Astrocyte (in vitro differentiated cells and primary cell): ENCODE results near the gene CMTR1. TPM values are rescaled to one million over a fixed set of nuclear protein-coding genes. Genes with fewer than 3 reads are reported as not detected.

Experiments used
- DNase-seq: peaks from one replicate; pipeline ENCODE4 v3.0.0-alpha.2; 2010; ENCODE audit warnings: low read depth
- FAIRE-seq: peaks from 2 replicates; lab custom pipeline; 2011; peaks lifted over from hg19 to GRCh38; lab: Jason Lieb, UNC
- H2AFZ ChIP-seq: 2 replicates; pipeline ENCODE4 v1.6.0; 2012; ENCODE audit warnings: low read depth, low read length, inconsistent platforms
- H3K27ac ChIP-seq: 2 replicates; pipeline ENCODE4 v1.5.1; 2011; ENCODE audit warnings: low read depth, low read length, inconsistent platforms
- H3K27me3 ChIP-seq: 2 replicates; pipeline ENCODE4 v1.6.0; 2011; ENCODE audit warnings: low read length, inconsistent platforms; ENCODE audit not compliant: insufficient read depth
- H3K36me3 ChIP-seq: 2 replicates; pipeline ENCODE4 v1.5.1; 2011; ENCODE audit warnings: low read length, inconsistent platforms; ENCODE audit not compliant: insufficient read depth
- H3K4me1 ChIP-seq: 2 replicates; pipeline ENCODE4 v1.5.1; 2011; ENCODE audit warnings: low read length, inconsistent platforms; ENCODE audit not compliant: insufficient read depth
- H3K4me2 ChIP-seq: 2 replicates; pipeline ENCODE4 v1.6.0; 2012; ENCODE audit warnings: low read length, inconsistent platforms
- H3K4me3 ChIP-seq: 2 replicates; pipeline ENCODE4 v1.5.1; 2011; ENCODE audit warnings: low read depth, mild to moderate bottlenecking, low read length, inconsistent platforms; ENCODE audit not compliant: insufficient read depth
- H3K79me2 ChIP-seq: 2 replicates; pipeline ENCODE4 v1.6.0; 2012; ENCODE audit warnings: mild to moderate bottlenecking, low read length, inconsistent platforms; ENCODE audit not compliant: insufficient read depth
- H3K9ac ChIP-seq: 2 replicates; pipeline ENCODE4 v1.6.0; 2012; ENCODE audit warnings: mild to moderate bottlenecking, low read length, inconsistent platforms
- H3K9me3 ChIP-seq: 2 replicates; pipeline ENCODE4 v1.5.1; 2012; ENCODE audit warnings: low read depth, mild to moderate bottlenecking, low read length, inconsistent platforms; ENCODE audit not compliant: insufficient read depth
- H4K20me1 ChIP-seq: 2 replicates; pipeline ENCODE4 v1.6.0; 2012; ENCODE audit warnings: low read length, inconsistent platforms; ENCODE audit not compliant: insufficient read depth
- H3K27ac Mint-ChIP-seq: one replicate; pipeline ENCODE4 v1.8.0; 2021; ENCODE audit warnings: mild to moderate bottlenecking, mixed read lengths; ENCODE audit not compliant: unreplicated experiment
- H3K27me3 Mint-ChIP-seq: one replicate; pipeline ENCODE4 v1.8.0; 2021; ENCODE audit warnings: low read depth, mixed read lengths; ENCODE audit not compliant: unreplicated experiment
- H3K36me3 Mint-ChIP-seq: one replicate; pipeline ENCODE4 v1.8.0; 2021; ENCODE audit warnings: low read depth, mixed read lengths; ENCODE audit not compliant: unreplicated experiment
- H3K4me1 Mint-ChIP-seq: one replicate; pipeline ENCODE4 v1.8.0; 2021; ENCODE audit warnings: low read depth, mixed read lengths; ENCODE audit not compliant: unreplicated experiment
- H3K4me3 Mint-ChIP-seq: one replicate; pipeline ENCODE4 v1.8.0; 2021; ENCODE audit warnings: mild to moderate bottlenecking, moderate library complexity, mixed read lengths; ENCODE audit not compliant: unreplicated experiment
- H3K9me3 Mint-ChIP-seq: one replicate; pipeline ENCODE4 v1.8.0; 2021; ENCODE audit warnings: mild to moderate bottlenecking, mixed read lengths; ENCODE audit not compliant: unreplicated experiment
- EZH2 ChIP-seq: IDR thresholded peaks from 2 replicates; pipeline ENCODE4 v1.6.1; 2012; ENCODE audit warnings: mild to moderate bottlenecking, low read length, inconsistent platforms; ENCODE audit not compliant: insufficient read depth
- total RNA-seq: library from RNA; stranded (reverse); gene quantifications from 2 replicates; pipeline ENCODE4 v1.2.1, GENCODE V29; 2021
- TF ChIP-seq, protein P1 (sequence below): IDR thresholded peaks from 2 replicates; pipeline ENCODE4 v1.5.1; 2011; ENCODE audit warnings: low read depth, mild to moderate bottlenecking, inconsistent platforms, low read length, moderate library complexity; ENCODE audit not compliant: insufficient read depth

Gene CMTR1
- total RNA-seq, 1 donor from 2014 or later: 44.1 TPM

DNA sequence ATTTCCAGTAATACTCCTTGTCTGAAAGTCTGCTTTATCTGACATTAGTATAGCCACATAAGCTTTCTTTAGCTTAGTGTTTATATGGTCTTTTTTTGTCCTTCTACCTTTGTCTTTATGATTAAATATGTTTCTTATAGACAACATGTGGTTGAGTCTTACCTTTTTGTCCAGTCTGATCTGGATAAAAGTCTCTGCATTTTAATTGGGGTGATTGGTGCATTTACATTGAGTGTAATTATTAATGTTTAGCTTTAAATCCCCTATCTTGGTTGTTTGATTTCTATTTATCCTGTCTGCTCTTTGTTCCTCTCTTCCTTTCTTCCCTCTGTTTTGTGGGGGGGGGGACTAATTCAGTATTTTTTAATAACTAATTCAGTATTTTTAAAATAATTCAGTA is 34.7 kb downstream of the CMTR1 start:
- H3K27ac ChIP-seq: no peak overlapping the region
- no peaks in the 10 kb centered on the region for H3K79me2 ChIP-seq
- no peak overlapping the region for H3K4me3 Mint-ChIP-seq
- H3K4me2 ChIP-seq: no peak overlapping the region
- no peak overlapping the region for H3K9ac ChIP-seq
- DNase-seq (no peak), FAIRE-seq (no peak)
- H3K9me3 Mint-ChIP-seq: no peaks in the 10 kb centered on the region
- H3K4me1 Mint-ChIP-seq: no peaks in the 10 kb centered on the region
- TF ChIP-seq EZH2: no peak
- TF ChIP-seq, protein P1, sequence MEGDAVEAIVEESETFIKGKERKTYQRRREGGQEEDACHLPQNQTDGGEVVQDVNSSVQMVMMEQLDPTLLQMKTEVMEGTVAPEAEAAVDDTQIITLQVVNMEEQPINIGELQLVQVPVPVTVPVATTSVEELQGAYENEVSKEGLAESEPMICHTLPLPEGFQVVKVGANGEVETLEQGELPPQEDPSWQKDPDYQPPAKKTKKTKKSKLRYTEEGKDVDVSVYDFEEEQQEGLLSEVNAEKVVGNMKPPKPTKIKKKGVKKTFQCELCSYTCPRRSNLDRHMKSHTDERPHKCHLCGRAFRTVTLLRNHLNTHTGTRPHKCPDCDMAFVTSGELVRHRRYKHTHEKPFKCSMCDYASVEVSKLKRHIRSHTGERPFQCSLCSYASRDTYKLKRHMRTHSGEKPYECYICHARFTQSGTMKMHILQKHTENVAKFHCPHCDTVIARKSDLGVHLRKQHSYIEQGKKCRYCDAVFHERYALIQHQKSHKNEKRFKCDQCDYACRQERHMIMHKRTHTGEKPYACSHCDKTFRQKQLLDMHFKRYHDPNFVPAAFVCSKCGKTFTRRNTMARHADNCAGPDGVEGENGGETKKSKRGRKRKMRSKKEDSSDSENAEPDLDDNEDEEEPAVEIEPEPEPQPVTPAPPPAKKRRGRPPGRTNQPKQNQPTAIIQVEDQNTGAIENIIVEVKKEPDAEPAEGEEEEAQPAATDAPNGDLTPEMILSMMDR: no peak
- H3K27me3 ChIP-seq: no peaks in the 10 kb centered on the region
- no peak overlapping the region for H2AFZ ChIP-seq
- no peaks in the 10 kb centered on the region for H3K4me1 ChIP-seq
- no peaks in the 10 kb centered on the region for H3K9me3 ChIP-seq
- no peak overlapping the region for H3K4me3 ChIP-seq
- no peak overlapping the region for H3K27ac Mint-ChIP-seq
- H3K27me3 Mint-ChIP-seq: no peaks in the 10 kb centered on the region
- peaks cover 31% of the 10 kb centered on the region for H3K36me3 Mint-ChIP-seq
- no peaks in the 10 kb centered on the region for H4K20me1 ChIP-seq
- H3K36me3 ChIP-seq: peaks cover 9% of the 10 kb centered on the region

DNA sequence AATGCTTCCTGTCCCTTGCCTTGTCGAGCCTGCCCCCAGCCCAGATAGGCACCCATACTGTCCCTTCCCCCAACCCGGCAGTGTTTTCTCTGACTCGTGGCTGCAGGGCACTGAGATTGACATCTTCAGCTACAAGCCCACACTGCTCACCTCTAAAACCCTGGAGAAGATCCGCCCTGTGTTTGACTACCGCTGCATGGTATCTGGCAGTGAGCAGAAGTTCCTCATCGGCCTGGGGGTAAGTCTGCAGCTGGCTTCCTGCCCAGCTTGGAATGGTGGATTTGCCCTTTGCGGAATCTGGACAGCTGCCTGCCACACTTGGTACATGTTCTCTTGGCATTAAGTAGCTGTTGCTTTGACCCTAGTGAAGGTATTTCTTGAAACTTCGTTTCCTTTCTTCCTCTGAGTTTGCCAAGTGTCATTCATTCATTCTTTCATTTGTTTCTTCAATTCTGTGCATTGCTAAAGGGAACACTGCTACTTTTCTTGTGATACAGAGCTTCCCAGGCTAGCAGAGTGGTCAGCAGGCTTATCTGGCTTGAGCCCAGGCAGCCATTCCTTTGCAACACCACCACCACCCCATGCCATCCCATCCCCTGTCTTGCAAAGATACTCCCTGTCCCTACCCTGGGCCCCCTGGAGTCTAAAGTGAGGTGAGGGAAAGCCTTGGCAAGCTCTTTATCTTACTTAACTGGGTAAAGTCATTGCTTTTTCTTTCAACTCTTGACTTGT is 40.5 kb downstream of the CMTR1 start:
- Histone ChIP-seq H3K4me1 (no peaks in the 10 kb centered on the region), H3K27ac (no peak overlapping the region), H4K20me1 (peaks cover 12% of the 10 kb centered on the region), H3K9me3 (no peaks in the 10 kb centered on the region), H3K36me3 (peaks cover 14% of the 10 kb centered on the region), H3K27me3 (no peaks in the 10 kb centered on the region), H3K9ac (no peak overlapping the region), H2AFZ (no peak overlapping the region), H3K4me2 (peak overlapping the region; percentile 5), H3K79me2 (no peaks in the 10 kb centered on the region), H3K4me3 (no peak overlapping the region)
- Mint-ChIP-seq H3K27me3 (no peaks in the 10 kb centered on the region), H3K27ac (no peak overlapping the region), H3K4me1 (peaks cover 6% of the 10 kb centered on the region), H3K9me3 (no peaks in the 10 kb centered on the region), H3K4me3 (no peak overlapping the region), H3K36me3 (peaks cover 36% of the 10 kb centered on the region)
- TF ChIP-seq, protein P1: no peak
- TF ChIP-seq EZH2: no peak
- peak; percentile 32 for DNase-seq
- FAIRE-seq: no peak

DNA sequence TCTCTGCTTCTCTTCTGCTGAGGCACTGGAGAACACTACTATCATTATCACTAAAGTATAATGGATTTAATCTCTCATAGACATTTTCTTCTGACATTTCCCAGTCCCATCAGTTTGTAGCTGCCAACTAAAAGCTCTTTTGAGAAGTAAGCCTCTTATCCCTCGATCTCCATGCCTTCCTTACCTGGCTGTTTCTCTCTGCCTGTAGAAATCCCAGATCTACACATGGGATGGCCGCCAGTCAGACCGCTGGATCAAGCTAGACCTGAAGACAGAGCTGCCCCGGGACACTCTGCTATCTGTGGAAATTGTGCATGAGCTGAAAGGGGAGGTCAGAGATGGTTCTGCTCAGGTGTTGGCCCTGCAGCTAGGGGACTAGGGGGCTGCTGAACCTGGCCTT is 41.3 kb downstream of the CMTR1 start:
- no peaks in the 10 kb centered on the region for H3K27me3 Mint-ChIP-seq
- peaks cover 43% of the 10 kb centered on the region for H3K36me3 Mint-ChIP-seq
- peaks cover 18% of the 10 kb centered on the region for H3K36me3 ChIP-seq
- DNase-seq: no peak
- no peak overlapping the region for H3K27ac Mint-ChIP-seq
- no peaks in the 10 kb centered on the region for H3K27me3 ChIP-seq
- no peak overlapping the region for H3K4me3 ChIP-seq
- H3K9ac ChIP-seq: no peak overlapping the region
- H3K4me1 Mint-ChIP-seq: peaks cover 6% of the 10 kb centered on the region
- TF ChIP-seq, protein P1: no peak
- no peak for TF ChIP-seq EZH2
- H3K4me2 ChIP-seq: no peak overlapping the region
- no peak overlapping the region for H3K4me3 Mint-ChIP-seq
- H2AFZ ChIP-seq: no peak overlapping the region
- H3K9me3 Mint-ChIP-seq: no peaks in the 10 kb centered on the region
- no peak for FAIRE-seq
- no peaks in the 10 kb centered on the region for H3K4me1 ChIP-seq
- no peak overlapping the region for H3K27ac ChIP-seq
- no peaks in the 10 kb centered on the region for H3K79me2 ChIP-seq
- peaks cover 12% of the 10 kb centered on the region for H4K20me1 ChIP-seq
- no peaks in the 10 kb centered on the region for H3K9me3 ChIP-seq
